ENCODE results near the gene COL16A1.
"Not testable (repeated sequence)": the region's sequence is repeated elsewhere in the genome, so short reads cannot be mapped to it uniquely, and the experiment has no call there.

The COL16A1 gene

DNA sequence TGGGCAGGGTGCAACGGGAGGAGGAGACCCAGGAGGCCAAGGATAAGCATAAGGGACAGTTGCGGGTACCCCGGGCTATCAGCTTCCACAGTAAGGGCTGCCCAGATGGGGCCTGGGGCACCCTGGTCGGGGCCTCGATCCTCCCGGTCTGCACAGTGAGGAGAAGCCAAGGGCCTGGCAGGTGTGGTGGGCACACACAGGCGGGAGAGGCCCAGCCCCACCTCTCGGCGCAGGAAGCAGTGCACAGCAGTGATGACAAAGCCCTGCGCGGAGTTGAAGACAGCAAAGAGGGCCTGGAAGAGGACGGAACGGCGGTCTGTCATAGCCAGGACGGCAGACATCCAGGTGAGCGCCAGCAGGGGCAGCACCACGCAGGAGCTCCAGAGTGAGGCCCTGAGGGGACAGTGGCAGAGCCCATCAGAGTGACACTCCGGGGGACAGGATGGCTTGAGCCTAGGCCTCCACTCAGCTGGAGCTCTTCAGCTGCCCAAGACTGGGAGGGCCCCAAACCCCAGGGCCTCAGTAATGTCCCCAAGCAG lies 29.0 kb upstream of the COL16A1 start:
- no peak for DNase-seq

DNA sequence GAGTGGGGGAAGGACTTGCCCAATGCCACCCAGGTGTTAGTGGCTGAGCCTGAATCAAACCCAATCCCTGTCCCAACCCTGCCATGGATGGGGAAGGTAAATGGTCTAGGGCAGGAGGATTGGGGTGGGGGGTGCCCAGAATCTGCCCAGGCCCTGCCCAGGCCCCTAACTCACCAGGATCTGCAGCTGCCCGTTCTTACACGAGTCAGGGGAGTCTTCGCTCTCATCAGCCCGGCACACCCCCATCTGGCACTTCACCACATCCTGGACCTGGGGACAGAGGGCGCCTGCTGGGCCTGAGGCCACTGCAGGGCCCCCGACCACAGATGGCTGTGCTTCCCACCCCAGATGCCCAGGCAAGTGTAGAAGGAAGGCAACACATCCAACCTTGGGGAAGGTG lies 28.5 kb upstream of the COL16A1 start:
- no peak for DNase-seq

GRCh38 chr1:31731049-31731565 lies 27.3 kb upstream of the COL16A1 start:
- DNase-seq: no peak

- no peak for DNase-seq
Observed at GRCh38 chr1:31730336-31731048, 26.7 kb upstream of the COL16A1 start.

- DNase-seq: no peak
Observed at GRCh38 chr1:31727849-31728248, 24.0 kb upstream of the COL16A1 start.

DNA sequence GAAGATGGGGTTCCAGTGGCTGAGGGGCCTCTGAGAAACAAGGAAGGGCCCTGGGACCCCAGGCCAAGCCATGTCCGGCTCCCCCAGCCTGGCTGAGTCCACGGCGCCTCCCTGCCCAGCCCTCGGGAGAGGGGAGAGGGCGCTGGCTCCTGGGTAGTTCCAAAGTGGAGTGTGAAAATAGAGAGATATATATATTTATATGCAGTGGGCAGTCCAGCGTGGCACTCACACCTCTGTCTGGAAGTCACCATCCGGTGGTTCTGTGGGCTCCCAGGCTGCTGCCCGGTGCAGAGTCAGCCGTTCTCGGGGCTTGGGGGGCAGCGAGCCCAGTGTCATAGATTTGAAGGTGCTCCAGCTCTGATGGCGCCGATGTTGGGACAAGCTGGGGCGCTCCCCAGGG lies 23.4 kb upstream of the COL16A1 start:
- DNase-seq: no peak

- no peak for DNase-seq
Observed at GRCh38 chr1:31726715-31727114, 22.9 kb upstream of the COL16A1 start.

GRCh38 chr1:31725777-31726535 lies 22.1 kb upstream of the COL16A1 start:
- DNase-seq: no peak

DNA sequence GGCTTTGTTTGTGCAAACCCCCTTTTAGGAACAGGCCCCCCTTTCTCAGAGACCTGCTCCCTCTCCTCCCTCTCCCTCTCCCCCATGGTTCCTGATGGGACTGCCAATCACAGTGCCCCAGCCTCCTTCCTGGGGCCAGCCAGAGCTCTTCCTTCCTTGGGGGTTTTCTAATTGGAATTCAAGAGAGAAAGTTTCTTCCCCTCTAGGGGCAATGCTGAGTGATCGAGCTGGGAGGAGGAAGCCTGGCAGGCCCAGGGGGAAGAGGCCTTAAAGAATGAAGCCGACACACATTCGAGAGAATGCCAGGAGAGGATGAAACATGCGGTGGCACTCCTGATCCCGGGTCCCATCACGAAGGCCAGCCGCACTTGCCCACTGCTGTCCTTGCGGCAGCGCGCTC lies 21.3 kb upstream of the COL16A1 start:
- no peak for DNase-seq

DNA sequence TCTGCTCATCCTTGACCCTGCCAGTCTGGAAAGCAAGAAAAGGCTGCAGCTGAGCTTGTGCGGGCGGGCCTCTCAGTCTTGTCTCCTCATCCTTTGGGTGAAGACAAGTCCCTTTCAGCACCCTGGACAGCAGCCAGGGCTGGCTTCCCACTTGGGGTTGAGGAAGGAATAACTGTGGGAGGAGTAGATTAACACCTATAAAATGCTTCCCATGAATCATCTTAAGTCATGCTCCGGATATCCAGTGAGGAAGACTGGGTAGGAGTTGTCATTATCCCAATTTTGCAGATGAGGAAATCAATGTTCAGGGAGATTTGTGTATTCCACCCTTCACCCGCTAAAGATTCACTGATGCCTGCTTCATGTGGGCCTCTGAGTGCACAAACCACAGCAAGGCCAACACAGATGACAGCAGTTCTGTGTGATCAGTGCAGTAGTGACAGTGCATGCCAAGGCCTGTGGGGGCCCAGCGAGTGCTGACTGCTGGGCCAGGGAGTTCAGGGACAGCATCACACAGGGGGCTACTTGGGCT lies 20.1 kb upstream of the COL16A1 start:
- no peak for DNase-seq

GRCh38 chr1:31718327-31718897 lies 14.6 kb upstream of the COL16A1 start:
- no peak for DNase-seq

DNA sequence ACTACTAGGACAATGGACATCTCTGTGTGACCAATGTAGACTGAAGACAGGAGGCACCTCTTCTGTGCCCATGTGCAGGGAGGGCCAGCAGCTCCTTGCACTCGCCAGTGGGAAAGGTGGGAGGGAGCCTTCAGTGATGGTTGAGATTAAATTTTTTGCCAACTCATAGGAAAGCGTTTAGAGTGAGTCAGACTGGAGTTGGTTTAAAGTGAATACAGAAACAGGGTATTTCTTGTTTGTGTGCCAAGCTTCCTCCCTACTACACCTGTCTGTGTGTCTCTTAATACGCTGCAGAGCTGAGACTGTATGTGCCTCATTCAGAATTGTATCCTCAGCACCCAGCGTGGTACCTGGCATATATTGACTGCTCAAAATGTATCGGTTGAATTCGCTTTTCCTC lies 13.5 kb upstream of the COL16A1 start:
- DNase-seq: no peak

DNA sequence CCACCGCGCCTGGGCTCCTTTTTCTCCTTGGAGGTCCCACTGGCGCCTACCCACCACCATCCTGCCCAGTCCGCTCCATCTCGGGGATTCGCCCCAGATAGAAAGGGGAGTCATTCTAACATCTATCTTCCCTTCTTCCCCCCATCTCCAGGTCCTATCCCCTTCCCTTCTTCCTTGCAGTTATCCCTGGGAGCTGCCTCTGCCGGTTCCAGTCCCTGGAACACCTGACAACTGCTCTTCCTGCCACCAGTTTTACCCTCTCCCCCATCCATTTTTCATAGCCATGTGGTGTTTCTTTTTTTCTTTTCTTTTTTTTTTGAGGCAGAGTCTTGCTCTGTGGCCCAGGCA lies 12.0 kb upstream of the COL16A1 start:
- no peak for DNase-seq

DNA sequence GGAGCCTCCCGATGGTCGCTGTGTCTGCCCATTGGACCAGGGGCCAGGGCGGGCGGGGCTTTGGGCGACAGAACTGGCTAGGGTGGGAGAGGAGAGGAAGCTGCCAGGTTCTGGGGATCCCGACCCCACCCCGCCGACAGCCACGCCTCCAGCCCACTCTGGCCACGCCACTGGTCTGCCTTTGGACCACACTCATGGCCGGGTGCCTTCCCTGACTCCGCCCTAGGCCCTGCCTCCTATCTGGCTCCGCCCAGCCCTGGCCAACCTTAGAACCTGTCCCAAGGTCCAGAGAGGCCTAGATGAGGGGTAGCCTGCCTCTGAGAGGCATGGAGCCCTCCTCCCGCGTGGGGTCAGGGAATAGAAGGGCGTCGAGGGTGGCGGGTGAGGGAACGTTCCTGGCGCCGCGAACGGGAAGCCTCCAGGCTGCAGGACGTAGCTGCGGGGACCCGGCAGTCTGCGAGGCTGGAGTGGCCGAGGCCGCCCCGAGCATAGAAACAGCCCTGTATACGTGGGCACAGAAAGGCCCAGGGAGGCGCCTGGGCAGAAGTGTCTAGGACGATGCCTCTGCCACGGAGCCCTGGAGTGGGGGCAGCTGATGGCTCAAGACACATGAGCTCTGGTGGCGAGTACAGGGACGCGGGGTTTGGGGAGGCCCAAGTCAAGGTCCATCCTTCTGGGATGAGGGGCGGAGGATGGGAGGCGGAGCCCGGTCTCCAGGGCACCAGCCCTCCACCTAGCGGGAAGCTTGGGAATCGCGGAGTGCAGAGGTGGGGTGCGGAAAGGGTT lies 11.5 kb upstream of the COL16A1 start:
- DNase-seq: peak; percentile 62

DNA sequence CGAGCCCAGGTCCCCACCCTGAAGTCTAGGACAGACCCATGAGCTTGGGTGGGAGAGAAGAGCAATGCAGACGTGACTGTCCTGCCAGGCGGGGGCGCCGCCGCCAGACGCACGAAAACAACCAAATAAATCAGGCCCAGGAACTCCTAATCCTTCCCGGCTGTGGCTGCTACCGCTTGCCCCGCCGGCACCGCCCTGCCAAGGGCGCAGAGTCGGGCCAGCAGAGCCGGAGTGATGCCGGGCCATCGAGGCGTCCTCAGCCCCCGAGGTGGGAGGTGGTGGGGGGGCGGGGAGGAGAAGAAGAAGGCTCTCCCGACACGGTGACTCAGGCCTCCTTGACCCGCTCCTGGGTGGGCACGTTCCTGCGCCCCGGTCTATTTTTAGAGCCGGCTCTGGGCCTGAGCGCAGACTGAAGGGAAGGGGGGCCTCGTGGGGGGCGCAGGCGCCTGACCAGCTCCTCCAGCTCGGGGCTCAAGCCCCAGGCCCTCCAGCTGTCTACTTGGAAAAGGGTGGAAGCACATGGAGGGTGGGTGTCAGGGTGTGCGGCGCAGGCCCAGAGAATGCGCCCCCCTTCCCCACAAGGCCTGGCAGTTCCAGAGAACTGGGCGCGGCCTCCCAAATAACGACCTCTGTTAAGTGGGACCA lies 10.7 kb upstream of the COL16A1 start:
- peak; percentile 36 for DNase-seq

- no peak for DNase-seq
Observed at GRCh38 chr1:31712630-31713029, 8.8 kb upstream of the COL16A1 start.

- DNase-seq: no peak
Observed at GRCh38 chr1:31712068-31712467, 8.3 kb upstream of the COL16A1 start.

- DNase-seq: peak; percentile 14
Observed at GRCh38 chr1:31708324-31708723, 4.5 kb upstream of the COL16A1 start.

DNA sequence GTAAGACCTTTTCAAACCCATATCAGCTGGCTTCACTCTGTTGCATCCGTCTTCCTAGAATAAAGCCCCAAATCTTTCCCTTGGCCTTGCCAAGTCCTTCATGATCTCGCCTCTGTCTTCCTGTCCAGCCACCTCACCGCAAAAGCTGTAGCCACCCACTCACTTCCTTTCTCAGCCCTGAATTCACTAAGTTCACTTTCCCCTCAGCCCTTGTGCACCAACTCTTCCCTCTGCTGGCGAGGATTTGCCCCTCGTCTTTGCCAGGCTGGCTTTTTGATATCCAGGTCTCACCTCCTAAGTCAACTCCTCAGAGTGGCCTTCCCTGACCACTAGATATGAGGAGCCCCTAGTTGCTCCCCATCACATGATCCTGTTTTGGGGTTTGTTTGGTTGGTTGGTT lies 3.9 kb upstream of the COL16A1 start:
- no peak for DNase-seq

DNA sequence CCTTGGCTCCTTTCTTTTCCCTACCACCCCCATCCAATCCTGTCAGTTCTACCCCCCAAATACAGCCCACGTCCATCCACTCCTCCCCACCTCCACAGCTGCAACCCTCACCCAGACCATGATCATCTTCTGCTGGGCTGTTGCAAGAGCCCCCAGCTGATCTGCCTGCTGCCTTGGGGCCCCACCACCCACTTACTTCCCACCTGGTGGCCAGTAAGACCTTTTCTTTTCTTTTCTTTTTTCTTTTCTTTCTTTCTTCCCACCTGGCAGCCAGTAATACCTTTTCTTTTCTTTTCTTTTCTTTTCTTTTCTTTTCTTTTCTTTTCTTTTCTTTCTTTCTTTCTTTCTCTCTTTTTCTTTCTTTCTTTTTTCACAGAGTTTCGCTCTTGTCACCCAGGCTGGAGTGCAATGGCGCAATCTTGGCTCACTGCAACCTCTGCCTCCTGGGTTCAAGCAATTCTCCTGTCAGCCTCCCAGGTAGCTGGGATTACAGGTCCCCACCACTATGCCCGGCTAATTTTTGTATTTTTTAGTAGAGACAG lies 3.3 kb upstream of the COL16A1 start:
- not testable (repeated sequence) for DNase-seq

DNA sequence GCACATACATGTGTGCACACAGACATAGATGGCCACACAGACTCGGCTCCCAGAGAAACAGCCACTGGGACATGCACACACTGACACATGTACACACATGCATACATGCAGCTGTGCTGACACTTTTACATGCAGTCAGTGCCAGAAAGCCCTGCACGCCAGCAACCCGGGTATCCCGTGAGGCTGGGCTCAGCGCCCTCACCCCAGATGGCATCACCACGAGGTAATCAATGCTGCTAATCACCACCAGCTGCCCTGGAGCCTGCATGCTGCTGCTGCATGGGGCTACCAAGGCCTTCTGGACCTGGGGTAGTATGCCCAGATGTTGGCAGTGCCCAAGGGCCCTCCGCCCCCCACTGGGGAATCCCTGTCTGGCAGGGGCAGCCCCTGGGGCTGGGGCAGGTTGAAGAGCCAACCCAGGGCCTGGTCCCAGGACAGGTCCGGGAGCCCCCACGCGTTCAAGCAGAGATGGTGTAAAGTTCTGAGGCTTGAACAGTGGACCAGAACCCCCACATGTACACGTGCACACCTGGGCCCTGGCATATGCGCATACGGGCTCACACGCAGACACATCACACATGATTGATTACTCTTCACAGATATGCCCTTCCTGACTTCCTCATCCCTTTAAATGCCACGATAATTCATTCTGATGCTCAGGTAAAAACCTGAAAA lies 2.7 kb upstream of the COL16A1 start:
- DNase-seq: no peak
